Measurements from ENCODE around the gene FLRT2.

DNA sequence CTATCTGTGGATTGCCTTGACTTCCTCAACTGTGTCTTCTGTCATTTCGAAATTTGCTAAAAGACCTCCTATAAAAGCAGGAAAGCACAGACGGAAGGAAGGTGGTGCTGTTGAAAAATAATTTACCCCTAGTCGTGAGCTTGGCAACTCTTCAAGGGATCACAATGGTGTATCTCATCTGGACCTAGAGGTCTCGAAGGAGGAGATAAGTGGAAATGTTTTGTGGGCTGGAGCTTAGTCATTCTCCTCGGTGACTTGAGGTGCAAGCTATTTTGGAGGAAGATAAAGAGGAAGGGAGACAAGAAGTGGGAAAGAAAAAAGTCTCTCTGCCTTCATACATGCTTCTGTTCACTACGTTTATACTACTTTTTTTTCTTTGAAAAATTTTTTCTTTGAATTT, 89.9 kb downstream of the FLRT2 start:
- TF ChIP-seq POLR2A (IDR thresholded peaks at IDR 0.05), result no peak
- TF ChIP-seq, protein P1, sequence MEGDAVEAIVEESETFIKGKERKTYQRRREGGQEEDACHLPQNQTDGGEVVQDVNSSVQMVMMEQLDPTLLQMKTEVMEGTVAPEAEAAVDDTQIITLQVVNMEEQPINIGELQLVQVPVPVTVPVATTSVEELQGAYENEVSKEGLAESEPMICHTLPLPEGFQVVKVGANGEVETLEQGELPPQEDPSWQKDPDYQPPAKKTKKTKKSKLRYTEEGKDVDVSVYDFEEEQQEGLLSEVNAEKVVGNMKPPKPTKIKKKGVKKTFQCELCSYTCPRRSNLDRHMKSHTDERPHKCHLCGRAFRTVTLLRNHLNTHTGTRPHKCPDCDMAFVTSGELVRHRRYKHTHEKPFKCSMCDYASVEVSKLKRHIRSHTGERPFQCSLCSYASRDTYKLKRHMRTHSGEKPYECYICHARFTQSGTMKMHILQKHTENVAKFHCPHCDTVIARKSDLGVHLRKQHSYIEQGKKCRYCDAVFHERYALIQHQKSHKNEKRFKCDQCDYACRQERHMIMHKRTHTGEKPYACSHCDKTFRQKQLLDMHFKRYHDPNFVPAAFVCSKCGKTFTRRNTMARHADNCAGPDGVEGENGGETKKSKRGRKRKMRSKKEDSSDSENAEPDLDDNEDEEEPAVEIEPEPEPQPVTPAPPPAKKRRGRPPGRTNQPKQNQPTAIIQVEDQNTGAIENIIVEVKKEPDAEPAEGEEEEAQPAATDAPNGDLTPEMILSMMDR (IDR thresholded peaks at IDR 0.05 in 4 of 5, conservative IDR thresholded peaks at IDR 0.05 in 1 of 5), result no peak
